H1 (cell line): ENCODE measurements around the gene CNTROB. TPM values are rescaled to one million over a fixed set of nuclear protein-coding genes. Genes with fewer than 3 reads are reported as not detected.

Experiments used
- CTCF ChIA-PET: fragments of 300-600 bp; sonication (Branson Sonifier 250); formaldehyde crosslinking; loops from one replicate; lab custom pipeline; 2021; ENCODE audit not compliant: partially characterized antibody; lab: Charles Lee
- POLR2A ChIA-PET: fragments of 300-600 bp; sonication (Branson Sonifier 250); formaldehyde crosslinking; loops from one replicate; lab custom pipeline; 2021; ENCODE audit warnings: inconsistent platforms; ENCODE audit not compliant: partially characterized antibody; lab: Charles Lee
- DNase-seq, 2 experiments: peaks; one replicate each; pipeline versions ENCODE4 v3.0.0 to v3.0.0-alpha.2; 2010 to 2022; ENCODE audit warnings: low spot score in 2 of 2, low read depth in 1 of 2, mixed read lengths in 1 of 2
- FAIRE-seq: peaks from 2 replicates; lab custom pipeline; 2011; peaks lifted over from hg19 to GRCh38; lab: Jason Lieb, UNC
- H2AFZ ChIP-seq: 2 replicates; pipeline ENCODE4 v1.8.1; 2012; ENCODE audit warnings: low read length, inconsistent platforms
- H2AK5ac ChIP-seq: 2 replicates; pipeline ENCODE4 v1.6.1; 2013; ENCODE audit warnings: low read depth, low read length
- H2BK120ac ChIP-seq: replicated peaks from 2 replicates; pipeline ENCODE3; 2013; ENCODE audit warnings: low read depth, low read length, inconsistent platforms
- H2BK12ac ChIP-seq: 2 replicates; pipeline ENCODE4 v1.6.1; 2013; ENCODE audit warnings: low read depth, low read length
- H2BK15ac ChIP-seq: 2 replicates; pipeline ENCODE4 v1.6.1; 2013; ENCODE audit warnings: low read length
- H2BK20ac ChIP-seq: 2 replicates; pipeline ENCODE4 v1.6.1; 2013; ENCODE audit warnings: low read length
- H2BK5ac ChIP-seq: 2 replicates; pipeline ENCODE4 v1.6.1; 2013; ENCODE audit warnings: low read depth, low read length
- H3K14ac ChIP-seq: 2 replicates; pipeline ENCODE4 v1.6.1; 2013; ENCODE audit warnings: inconsistent platforms; ENCODE audit not compliant: insufficient read length
- H3K18ac ChIP-seq: 2 replicates; pipeline ENCODE4 v1.6.1; 2013; ENCODE audit warnings: low read length; ENCODE audit errors: extremely low read depth
- H3K23ac ChIP-seq: 2 replicates; pipeline ENCODE4 v1.6.1; 2013; ENCODE audit warnings: inconsistent platforms; ENCODE audit not compliant: insufficient read length
- H3K23me2 ChIP-seq: 2 replicates; pipeline ENCODE4 v1.6.1; 2013; ENCODE audit warnings: low read depth, low read length
- H3K27ac ChIP-seq: 2 replicates; pipeline ENCODE4 v1.6.1; 2011; ENCODE audit warnings: low read depth, low read length, inconsistent platforms
- H3K27me3 ChIP-seq, 4 experiments: replicated peaks in 1 of 4; 1 replicate in 1 of 4; 2 replicates in 3 of 4; pipeline versions ENCODE4 v1.6.1 to v1.8.1; 2011 to 2013; ENCODE audit warnings: low read length in 3 of 4, mild to moderate bottlenecking in 3 of 4, inconsistent platforms in 2 of 4, mixed read lengths in 2 of 4, moderate library complexity in 1 of 4; ENCODE audit not compliant: control insufficient read depth in 3 of 4, insufficient read depth in 3 of 4; ENCODE audit errors: extremely low read depth in 1 of 4
- H3K36me3 ChIP-seq, 4 experiments: 2 replicates each; pipeline versions ENCODE4 v1.6.1 to v1.8.1; 2011 to 2013; ENCODE audit warnings: mild to moderate bottlenecking in 4 of 4, low read length in 3 of 4, moderate library complexity in 2 of 4, control low read depth in 1 of 4, inconsistent platforms in 1 of 4; ENCODE audit not compliant: insufficient read depth in 4 of 4, control insufficient read depth in 2 of 4
- H3K4ac ChIP-seq: replicated peaks from 2 replicates; pipeline ENCODE3; 2013; ENCODE audit warnings: low read length, low read depth, mixed read lengths, inconsistent platforms; ENCODE audit not compliant: insufficient read length
- H3K4me1 ChIP-seq, 4 experiments: replicated peaks in 1 of 4; 1 replicate in 1 of 4; 2 replicates in 3 of 4; pipeline versions ENCODE4 v1.6.1 to v1.8.1; 2011 to 2013; ENCODE audit warnings: low read length in 3 of 4, inconsistent platforms in 2 of 4, mixed read lengths in 1 of 4; ENCODE audit not compliant: insufficient read depth in 4 of 4, control insufficient read depth in 3 of 4
- H3K4me2 ChIP-seq, 2 experiments: 2 replicates each; pipeline versions ENCODE4 v1.6.1 to v1.8.1; 2011 to 2013; ENCODE audit warnings: low read depth in 2 of 2, low read length in 2 of 2, control low read depth in 1 of 2, inconsistent platforms in 1 of 2, mild to moderate bottlenecking in 1 of 2; ENCODE audit not compliant: insufficient read depth in 1 of 2
- H3K4me3 ChIP-seq, 4 experiments: fragments of 200-600, 300-600 bp in 1 of 4; sonication (generic), shearing (Covaris generic), sonication (Bioruptor Twin) in 1 of 4; 2 replicates each; pipeline versions ENCODE4 v1.5.1 to v1.8.1; 2011 to 2016; ENCODE audit warnings: low read length in 4 of 4, low read depth in 3 of 4, control low read depth in 2 of 4, inconsistent platforms in 2 of 4, mild to moderate bottlenecking in 2 of 4, mixed read lengths in 1 of 4, moderate library complexity in 1 of 4; ENCODE audit not compliant: insufficient read depth in 2 of 4; ENCODE audit errors: extremely low read depth in 1 of 4
- H3K56ac ChIP-seq: replicated peaks from 2 replicates; pipeline ENCODE3; 2013; ENCODE audit warnings: low read depth, mild to moderate bottlenecking, mixed read lengths, low read length, inconsistent platforms; ENCODE audit not compliant: insufficient read length
- H3K79me1 ChIP-seq: 2 replicates; pipeline ENCODE4 v1.6.1; 2013; ENCODE audit warnings: low read depth, low read length, control low read depth
- H3K79me2 ChIP-seq, 2 experiments: 2 replicates each; pipeline versions ENCODE4 v1.6.1 to v1.8.1; 2012 to 2013; ENCODE audit warnings: low read length in 2 of 2, mild to moderate bottlenecking in 2 of 2, inconsistent platforms in 1 of 2; ENCODE audit not compliant: insufficient read depth in 2 of 2, control insufficient read depth in 1 of 2
- H3K9ac ChIP-seq, 4 experiments: replicated peaks in 1 of 4; 1 replicate in 1 of 4; 2 replicates in 3 of 4; pipeline versions ENCODE4 v1.6.1 to v1.8.1; 2011 to 2013; ENCODE audit warnings: low read depth in 3 of 4, low read length in 3 of 4, control low read depth in 2 of 4, mild to moderate bottlenecking in 2 of 4, moderate library complexity in 2 of 4, inconsistent platforms in 1 of 4; ENCODE audit errors: extremely low read depth in 1 of 4
- H3K9me3 ChIP-seq, 2 experiments: 2 replicates each; pipeline versions ENCODE4 v1.6.1 to v1.8.1; 2012 to 2013; ENCODE audit warnings: mild to moderate bottlenecking in 2 of 2, moderate library complexity in 2 of 2, control low read depth in 1 of 2, inconsistent platforms in 1 of 2, low read depth in 1 of 2, low read length in 1 of 2, mixed read lengths in 1 of 2; ENCODE audit not compliant: insufficient read depth in 2 of 2
- H4K20me1 ChIP-seq, 2 experiments: replicated peaks in 1 of 2; 2 replicates each; pipeline versions ENCODE3 to v1.8.1; 2011 to 2013; ENCODE audit warnings: inconsistent platforms in 2 of 2, low read length in 2 of 2, mild to moderate bottlenecking in 1 of 2; ENCODE audit not compliant: insufficient read depth in 2 of 2, control insufficient read depth in 1 of 2
- H4K5ac ChIP-seq: 2 replicates; pipeline ENCODE4 v1.6.1; 2013; ENCODE audit warnings: low read length, low read depth, mixed read lengths, inconsistent platforms; ENCODE audit not compliant: insufficient read length
- H4K8ac ChIP-seq: 2 replicates; pipeline ENCODE4 v1.8.0; 2013; ENCODE audit warnings: mild to moderate bottlenecking, moderate library complexity, low read length, inconsistent platforms; ENCODE audit not compliant: insufficient read depth; ENCODE audit errors: extremely low read depth
- H4K91ac ChIP-seq: replicated peaks from 2 replicates; pipeline ENCODE3; 2013; ENCODE audit warnings: low read length, mixed read lengths, inconsistent platforms; ENCODE audit not compliant: insufficient read length
- CHD2 ChIP-seq: IDR thresholded peaks from 2 replicates; pipeline ENCODE4 v1.6.1; 2012; ENCODE audit warnings: low read length, improper control_type of control experiment
- RNF2 ChIP-seq: fragments of 200-900, 300-1000 bp; sonication (generic); IDR thresholded peaks from 2 replicates; pipeline ENCODE4 v1.7.1; 2016; ENCODE audit warnings: borderline replicate concordance, low read depth, mild to moderate bottlenecking, antibody characterized with exemption, low read length; ENCODE audit not compliant: poor library complexity, severe bottlenecking; ENCODE audit errors: missing control alignments
- SIRT6 ChIP-seq: IDR thresholded peaks from one replicate; pipeline ENCODE4 v1.7.1; 2012; ENCODE audit warnings: low read length, inconsistent platforms
- WGBS, 2 experiments: shearing (Covaris generic) in 1 of 2; methylation state at CpG; one replicate each; pipeline versions ENCODE4 v1.1.6 to v1.1.7; 2013 to 2015; ENCODE audit warnings: low lambda C conversion rate in 2 of 2, mixed read lengths in 2 of 2, inconsistent platforms in 1 of 2, low coverage in 1 of 2, missing lambda C conversion rate in 1 of 2; ENCODE audit not compliant: insufficient replicate concordance in 2 of 2, insufficient coverage in 1 of 2, insufficient read length in 1 of 2; ENCODE audit errors: extremely low coverage in 1 of 2, missing lambda C conversion rate in 1 of 2; 5-methylcytosine and 5-hydroxymethylcytosine counted together
- polyA plus RNA-seq, 7 experiments: library from polyadenylated mRNA; depleted of rRNA in 3 of 7; stranded (reverse) in 5 of 7; unstranded in 2 of 7; fragments of >200 nt in 5 of 7; fragments of 200-250 nt in 2 of 7; gene quantifications; 1 replicate in 5 of 7; 2 replicates in 1 of 7; 4 replicates in 1 of 7; pipeline versions ENCODE4 v1.2.1 to v1.2.3, GENCODE V29; 2011 to 2013; ENCODE audit warnings: missing spikeins in 2 of 7, mixed read lengths in 2 of 7
- total RNA-seq: library from RNA; stranded (reverse); fragmentation: NEBNext Ultra II Directional; extraction: Animal tissue kit (Norgen Biotek cat#: 25700); gene quantifications from 2 replicates; pipeline ENCODE4 v1.2.1, GENCODE V29; 2021

Gene CNTROB
- total and polyA plus RNA-seq, 2 of the 8 experiments (the other 6 are each of a cell fraction or from before 2014, with no cell fraction given) = 20.5 to 31.9 TPM

- H3K4ac ChIP-seq = no peak overlapping the region
- no peaks in the 10 kb centered on the region for H3K4me1 ChIP-seq
- H2AFZ ChIP-seq = no peak overlapping the region
- H2BK5ac ChIP-seq = no peak overlapping the region
- H3K23me2 ChIP-seq = no peaks in the 10 kb centered on the region
- no peak overlapping the region for H4K8ac ChIP-seq
- no peak overlapping the region for H2BK120ac ChIP-seq
- no peak overlapping the region for H4K91ac ChIP-seq
- H2BK12ac ChIP-seq = no peak overlapping the region
- no peaks in the 10 kb centered on the region for H3K9me3 ChIP-seq
- H3K4me3 ChIP-seq = no peak overlapping the region
- H2AK5ac ChIP-seq = no peak overlapping the region
- CTCF ChIA-PET = interaction anchor here (0.7 to 2.6 kb wide), 10 partner anchors 27 to 121 kb away, joined by 3 to 7 read pairs (median 4); no protein-coding TSS in a partner anchor
- no peak overlapping the region for H3K27ac ChIP-seq
- no peak overlapping the region for H3K56ac ChIP-seq
- DNase-seq = no peak
- H3K23ac ChIP-seq = no peak overlapping the region
- WGBS, 2 experiments = 82% methylated on average over 4 of the region's 4 CpGs; no CpG with 5 or more reads in 1 of the 2 experiments
- H4K5ac ChIP-seq = no peak overlapping the region
- H3K4me2 ChIP-seq = no peak overlapping the region
- peaks cover 2 to 4% of the 10 kb centered on the region in 2 experiments for H4K20me1 ChIP-seq
- no peak overlapping the region for H3K9ac ChIP-seq
- no peak overlapping the region for H2BK15ac ChIP-seq
- no peaks in the 10 kb centered on the region for H3K79me1 ChIP-seq
- H3K36me3 ChIP-seq = peaks cover 6 to 55% (median 29%) of the 10 kb centered on the region in 4 experiments; a peak in 7 of 8 replicates
- no peaks in the 10 kb centered on the region for H3K27me3 ChIP-seq
- H3K14ac ChIP-seq = no peak overlapping the region
- H3K18ac ChIP-seq = no peak overlapping the region
- POLR2A ChIA-PET = no interaction called here
- H2BK20ac ChIP-seq = no peak overlapping the region
- FAIRE-seq = no peak
- no peaks in the 10 kb centered on the region for H3K79me2 ChIP-seq
- no peak for TF ChIP-seq RNF2
- no peak for TF ChIP-seq CHD2
- no peak for TF ChIP-seq SIRT6
These were observed 8.0 kb downstream of the CNTROB start for GRCh38 chr17:7940034-7940433.
